GM23248 (cell line): ENCODE measurements around the gene TLCD4. TPM values are rescaled to one million over a fixed set of nuclear protein-coding genes. Genes with fewer than 3 reads are reported as not detected.

Experiments used
- DNase-seq: peaks from one replicate; pipeline ENCODE4 v3.0.0-alpha.2; 2015
- H2AFZ ChIP-seq: fragments of 200-600 bp; sonication (generic); 2 replicates; pipeline ENCODE4 v1.6.1; 2016; ENCODE audit warnings: antibody characterized with exemption
- H3F3A ChIP-seq: fragments of 200-600 bp; sonication (generic); 2 replicates; pipeline ENCODE4 v1.6.1; 2016; ENCODE audit warnings: mild to moderate bottlenecking, antibody characterized with exemption, mixed run types; ENCODE audit not compliant: insufficient read depth
- H3K27ac ChIP-seq: fragments of 200-600 bp; sonication (generic); 2 replicates; pipeline ENCODE4 v1.5.1; 2016; ENCODE audit warnings: mild to moderate bottlenecking
- H3K27me3 ChIP-seq: fragments of 200-600 bp; sonication (generic); replicated peaks from 2 replicates; pipeline ENCODE4 v1.6.1; 2016; ENCODE audit warnings: mild to moderate bottlenecking; ENCODE audit not compliant: insufficient read depth
- H3K36me3 ChIP-seq: fragments of 200-600 bp; sonication (generic); 2 replicates; pipeline ENCODE4 v1.6.1; 2016; ENCODE audit warnings: low read depth, mild to moderate bottlenecking
- H3K4me1 ChIP-seq: fragments of 200-600 bp; sonication (generic); 2 replicates; pipeline ENCODE4 v1.6.1; 2016; ENCODE audit warnings: mild to moderate bottlenecking; ENCODE audit not compliant: insufficient read depth
- H3K4me2 ChIP-seq: fragments of 200-600 bp; sonication (generic); one replicate; pipeline ENCODE4 v1.6.1; 2016; ENCODE audit warnings: mild to moderate bottlenecking; ENCODE audit not compliant: unreplicated experiment
- H3K4me3 ChIP-seq: fragments of 200-600 bp; sonication (generic); 2 replicates; pipeline ENCODE4 v1.5.1; 2016; ENCODE audit warnings: mild to moderate bottlenecking
- H3K79me2 ChIP-seq: fragments of 200-600 bp; sonication (generic); 2 replicates; pipeline ENCODE4 v1.6.1; 2016; ENCODE audit warnings: mild to moderate bottlenecking; ENCODE audit not compliant: insufficient read depth
- H3K9ac ChIP-seq: fragments of 200-600 bp; sonication (generic); 2 replicates; pipeline ENCODE4 v1.6.1; 2016; ENCODE audit warnings: mild to moderate bottlenecking
- H3K9me2 ChIP-seq: fragments of 200-600 bp; sonication (generic); 2 replicates; pipeline ENCODE4 v1.6.1; 2016; ENCODE audit warnings: mixed run types, mild to moderate bottlenecking, moderate library complexity; ENCODE audit not compliant: insufficient read depth
- H3K9me3 ChIP-seq: fragments of 200-600 bp; sonication (generic); one replicate; pipeline ENCODE4 v1.6.1; 2017; ENCODE audit warnings: low read depth
- H4K20me1 ChIP-seq: fragments of 200-600 bp; sonication (generic); 2 replicates; pipeline ENCODE4 v1.6.0; 2016; ENCODE audit not compliant: insufficient read depth
- EZH2 ChIP-seq: fragments of 200-600 bp; sonication (generic); IDR thresholded peaks from 2 replicates; pipeline ENCODE4 v1.6.1; 2018; ENCODE audit warnings: antibody characterized with exemption, mild to moderate bottlenecking; ENCODE audit not compliant: insufficient read depth, poor library complexity, severe bottlenecking
- EZH2phosphoT487 ChIP-seq: fragments of 200-600 bp; sonication (generic); IDR thresholded peaks from 2 replicates; pipeline ENCODE4 v1.6.1; 2018; ENCODE audit warnings: antibody characterized with exemption, moderate library complexity, mild to moderate bottlenecking, low read depth; ENCODE audit not compliant: insufficient read depth
- WGBS, 2 experiments: methylation state at CpG; one replicate each; pipeline ENCODE4 v1.1.6; 2015 to 2017; ENCODE audit warnings: low lambda C conversion rate in 2 of 2, low coverage in 1 of 2; ENCODE audit errors: missing lambda C conversion rate in 2 of 2; 5-methylcytosine and 5-hydroxymethylcytosine counted together
- in situ Hi-C: fragments of 300-500 bp; cut with MboI; formaldehyde crosslinking; loops from 2 replicates; pipeline ENCODE4 v1.15.0; 2020
- polyA plus RNA-seq: library from polyadenylated mRNA; unstranded; fragments of >200 nt; fragmentation: Nextera tagmentation; extraction: Ambion mirVana; gene quantifications from 2 replicates; pipeline ENCODE4 v1.2.1, GENCODE V29; 2016
- total RNA-seq: library from RNA; depleted of rRNA; stranded (reverse); fragments of >200 nt; shearing (Covaris generic); gene quantifications from 2 replicates; pipeline ENCODE4 v1.2.3, GENCODE V29; 2014

TLCD4 gene
- total and polyA plus RNA-seq, 2 experiments from 2014 or later: not detected

DNA sequence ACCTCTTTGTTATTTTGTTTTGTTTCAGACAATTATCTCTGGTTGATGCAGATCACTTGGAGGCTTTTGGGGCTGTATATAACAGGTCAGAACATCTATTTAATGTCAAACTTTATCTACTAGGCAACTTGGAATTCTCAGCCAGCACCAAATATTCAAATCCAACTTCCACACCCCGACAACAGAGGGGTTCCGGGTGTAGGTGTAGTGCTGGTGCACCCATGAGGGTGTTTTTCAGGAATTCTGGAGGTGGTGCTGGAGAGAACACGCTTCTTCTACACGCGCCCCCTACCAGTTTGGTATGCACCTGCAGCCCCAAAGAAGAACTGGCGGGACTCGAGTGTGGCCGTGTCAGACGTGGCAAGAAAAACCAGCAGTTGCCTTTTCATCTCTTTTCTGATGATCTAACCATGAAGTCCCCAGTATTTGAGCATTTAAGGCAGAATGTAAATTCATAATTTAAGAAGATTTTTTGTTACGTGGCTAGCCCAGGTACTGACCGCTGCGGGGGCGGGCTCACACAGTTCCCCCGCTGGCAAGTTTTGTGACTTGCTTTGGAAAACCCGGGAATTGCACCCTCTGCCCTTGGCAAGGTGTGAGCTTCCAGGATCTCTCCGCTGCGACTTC, 462 bp upstream of the TLCD4 start:
- H3F3A ChIP-seq: no peaks in the 10 kb centered on the region
- peak overlapping the region; percentile 85 for H3K4me3 ChIP-seq
- peak overlapping the region; percentile 85 for H3K4me2 ChIP-seq
- no peak for TF ChIP-seq EZH2phosphoT487
- TF ChIP-seq EZH2: peak; percentile 47
- H3K79me2 ChIP-seq: no peaks in the 10 kb centered on the region
- no peaks in the 10 kb centered on the region for H3K4me1 ChIP-seq
- H2AFZ ChIP-seq: peak overlapping the region; percentile 91
- in situ Hi-C loops: no loop called here
- no peak overlapping the region for H3K27ac ChIP-seq
- DNase-seq: peak; percentile 59
- H3K27me3 ChIP-seq: peaks cover 37% of the 10 kb centered on the region
- no peaks in the 10 kb centered on the region for H3K36me3 ChIP-seq
- no peaks in the 10 kb centered on the region for H3K9me3 ChIP-seq
- peak overlapping the region; percentile 32; the same call in 1 of the 2 replicates for H3K9ac ChIP-seq
- 2% methylated on average over 17 of the region's 17 CpGs for WGBS, 2 experiments
- no peaks in the 10 kb centered on the region for H3K9me2 ChIP-seq
- H4K20me1 ChIP-seq: no peaks in the 10 kb centered on the region

GRCh38 chr1:95118067-95118499, 928 bp downstream of the TLCD4 start:
- peak overlapping the region; percentile 91; the same call in 1 of the 2 replicates for H2AFZ ChIP-seq
- no peak for DNase-seq
- H3K79me2 ChIP-seq: no peaks in the 10 kb centered on the region
- H3F3A ChIP-seq: no peaks in the 10 kb centered on the region
- in situ Hi-C loops: no loop called here
- H3K27ac ChIP-seq: no peak overlapping the region
- no peak overlapping the region for H3K9ac ChIP-seq
- TF ChIP-seq EZH2: no peak
- no peak for TF ChIP-seq EZH2phosphoT487
- H3K9me3 ChIP-seq: no peaks in the 10 kb centered on the region
- peaks cover 44% of the 10 kb centered on the region for H3K27me3 ChIP-seq
- H3K4me1 ChIP-seq: no peaks in the 10 kb centered on the region
- no peaks in the 10 kb centered on the region for H3K9me2 ChIP-seq
- peak overlapping the region; percentile 85 for H3K4me2 ChIP-seq
- peak overlapping the region; percentile 85 for H3K4me3 ChIP-seq
- no peaks in the 10 kb centered on the region for H3K36me3 ChIP-seq
- 39 to 44% methylated on average over 10 of the region's 10 CpGs for WGBS, 2 experiments
- H4K20me1 ChIP-seq: no peaks in the 10 kb centered on the region

GRCh38 chr1:95118710-95119109, 1.6 kb downstream of the TLCD4 start:
- Histone ChIP-seq H3K9me3 (no peaks in the 10 kb centered on the region), H3K4me3 (no peak overlapping the region), H3K79me2 (no peaks in the 10 kb centered on the region), H3F3A (no peaks in the 10 kb centered on the region), H3K4me2 (no peak overlapping the region), H3K9ac (no peak overlapping the region), H3K9me2 (no peaks in the 10 kb centered on the region), H2AFZ (no peak overlapping the region), H3K36me3 (no peaks in the 10 kb centered on the region), H4K20me1 (no peaks in the 10 kb centered on the region), H3K27ac (no peak overlapping the region), H3K4me1 (no peaks in the 10 kb centered on the region), H3K27me3 (peaks cover 43% of the 10 kb centered on the region)
- in situ Hi-C loops: no loop called here
- no peak for DNase-seq
- TF ChIP-seq EZH2 (no peak), EZH2phosphoT487 (no peak)
- WGBS, 2 experiments: 90 to 91% methylated on average over 6 of the region's 6 CpGs

- Histone ChIP-seq H2AFZ (no peak overlapping the region), H3K4me1 (no peaks in the 10 kb centered on the region), H3K4me2 (no peak overlapping the region), H3K9me2 (no peaks in the 10 kb centered on the region), H3K27ac (no peak overlapping the region), H3K9ac (no peak overlapping the region), H3K79me2 (no peaks in the 10 kb centered on the region), H3K4me3 (no peak overlapping the region), H3K9me3 (no peaks in the 10 kb centered on the region), H3F3A (no peaks in the 10 kb centered on the region), H4K20me1 (no peaks in the 10 kb centered on the region), H3K36me3 (no peaks in the 10 kb centered on the region), H3K27me3 (peaks cover 40% of the 10 kb centered on the region)
- DNase-seq: no peak
- TF ChIP-seq EZH2 (no peak), EZH2phosphoT487 (no peak)
- in situ Hi-C loops: no loop called here
Measured at GRCh38 chr1:95119273-95119672, 2.1 kb downstream of the TLCD4 start.

GRCh38 chr1:95122151-95122697, 5.1 kb downstream of the TLCD4 start:
- TF ChIP-seq EZH2phosphoT487: no peak
- DNase-seq: no peak
- H3F3A ChIP-seq: no peaks in the 10 kb centered on the region
- no peaks in the 10 kb centered on the region for H3K36me3 ChIP-seq
- 52 to 58% methylated on average over 8 of the region's 8 CpGs for WGBS, 2 experiments
- no peaks in the 10 kb centered on the region for H4K20me1 ChIP-seq
- H3K79me2 ChIP-seq: no peaks in the 10 kb centered on the region
- in situ Hi-C loops: no loop called here
- H2AFZ ChIP-seq: no peak overlapping the region
- H3K4me1 ChIP-seq: no peaks in the 10 kb centered on the region
- no peak overlapping the region for H3K4me3 ChIP-seq
- H3K27me3 ChIP-seq: peaks cover 21% of the 10 kb centered on the region
- no peaks in the 10 kb centered on the region for H3K9me3 ChIP-seq
- no peak overlapping the region for H3K4me2 ChIP-seq
- no peak overlapping the region for H3K27ac ChIP-seq
- no peaks in the 10 kb centered on the region for H3K9me2 ChIP-seq
- no peak overlapping the region for H3K9ac ChIP-seq
